ENCODE measurements around the gene PIGT. TPM values are rescaled to one million over a fixed set of nuclear protein-coding genes. Genes with fewer than 3 reads are reported as not detected.

PIGT gene
- total and polyA plus RNA-seq, 2 of the 13 experiments (the other 11 are each of a cell fraction or from before 2014, with no cell fraction given), result 65.9 to 74.1 TPM

DNA sequence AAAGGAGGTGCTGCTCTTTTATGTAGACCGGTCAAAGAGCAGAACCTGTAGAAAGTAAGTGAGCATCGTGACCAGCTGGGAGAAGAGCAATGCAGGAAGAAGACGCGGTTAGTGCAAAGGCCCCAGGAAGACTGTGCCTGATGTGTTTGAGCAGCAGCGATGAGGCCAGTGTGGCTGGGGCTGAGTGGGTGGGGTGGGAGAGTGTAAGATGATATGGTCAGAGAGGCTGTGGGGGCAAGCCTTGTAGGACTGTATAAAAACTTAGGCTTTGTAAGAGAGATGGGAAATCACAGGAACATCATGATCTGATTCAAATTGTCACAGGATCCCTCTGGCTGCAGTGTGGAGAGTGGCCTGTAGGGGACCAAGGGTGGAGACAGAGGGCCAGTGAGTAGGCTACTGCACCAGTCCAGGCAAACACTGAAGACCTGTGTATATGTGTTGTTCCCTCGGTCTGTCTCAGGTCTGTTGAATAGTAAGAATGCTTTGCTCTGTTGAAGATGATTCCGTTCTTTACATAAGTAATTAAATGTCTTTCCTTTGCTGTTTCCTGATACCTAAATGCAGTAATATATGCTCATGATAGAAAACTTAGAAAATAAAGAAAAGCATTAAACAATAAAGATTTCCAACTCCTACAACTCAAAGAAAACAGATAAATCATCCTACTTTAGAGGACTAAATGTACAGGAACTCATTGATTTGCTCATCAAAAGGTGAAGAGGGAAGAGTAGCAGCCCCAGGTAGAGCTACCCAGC is 30.0 kb downstream of the PIGT start (continued):
- TF ChIP-seq TEF (CRISPR knock-in tag; IDR thresholded peaks at IDR 0.05) (no peak), MATR3 (CRISPR knock-in tag; IDR thresholded peaks at IDR 0.05) (no peak), ATM (IDR thresholded peaks at IDR 0.05; ENCODE audit: borderline replicate concordance) (no peak), MAZ (IDR thresholded peaks at IDR 0.05; ENCODE audit: borderline replicate concordance, low read depth, low read length) (no peak), MAZ (CRISPR knock-in tag; IDR thresholded peaks at IDR 0.05; ENCODE audit: low read depth) (no peak), NR1H2 (CRISPR knock-in tag; IDR thresholded peaks at IDR 0.05; ENCODE audit: borderline replicate concordance, low read depth) (no peak), ZNF883 (CRISPR knock-in tag; IDR thresholded peaks at IDR 0.05; ENCODE audit: not compliant biosample characterization) (peak; percentile 39), ZNF451 (CRISPR knock-in tag; IDR thresholded peaks at IDR 0.05) (no peak), TFAP4 (IDR thresholded peaks at IDR 0.05; ENCODE audit: borderline replicate concordance, low read depth) (no peak), SSRP1 (CRISPR knock-in tag; IDR thresholded peaks at IDR 0.05) (no peak), SIX4 (CRISPR knock-in tag; IDR thresholded peaks at IDR 0.05) (0 out of 2 replicates have a peak, but pooled peaks have one; percentile 11), CBX5 (CRISPR knock-in tag; IDR thresholded peaks at IDR 0.05; ENCODE audit: borderline replicate concordance) (no peak), ZNF564 (CRISPR knock-in tag; IDR thresholded peaks at IDR 0.05) (no peak), ARNTL (CRISPR knock-in tag; IDR thresholded peaks at IDR 0.05) (no peak), ZNF142 (CRISPR knock-in tag; IDR thresholded peaks at IDR 0.05) (no peak), ZNF598 (CRISPR knock-in tag; IDR thresholded peaks at IDR 0.05; ENCODE audit: borderline replicate concordance) (peak; percentile 30; the same call in 1 of the 2 replicates), ZNF326 (CRISPR knock-in tag; IDR thresholded peaks at IDR 0.05; ENCODE audit: borderline replicate concordance) (no peak), ZNF383 (CRISPR knock-in tag; IDR thresholded peaks at IDR 0.05; ENCODE audit: borderline replicate concordance) (no peak), ZSCAN31 (CRISPR knock-in tag; IDR thresholded peaks at IDR 0.05; ENCODE audit: low read depth) (no peak), GPN1 (CRISPR knock-in tag; IDR thresholded peaks at IDR 0.05; ENCODE audit: borderline replicate concordance) (no peak)
- TF ChIP-seq, protein P1, sequence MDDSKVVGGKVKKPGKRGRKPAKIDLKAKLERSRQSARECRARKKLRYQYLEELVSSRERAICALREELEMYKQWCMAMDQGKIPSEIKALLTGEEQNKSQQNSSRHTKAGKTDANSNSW (CRISPR knock-in tag; IDR thresholded peaks at IDR 0.05; ENCODE audit: borderline replicate concordance), result no peak
- TF ChIP-seq, protein P2, sequence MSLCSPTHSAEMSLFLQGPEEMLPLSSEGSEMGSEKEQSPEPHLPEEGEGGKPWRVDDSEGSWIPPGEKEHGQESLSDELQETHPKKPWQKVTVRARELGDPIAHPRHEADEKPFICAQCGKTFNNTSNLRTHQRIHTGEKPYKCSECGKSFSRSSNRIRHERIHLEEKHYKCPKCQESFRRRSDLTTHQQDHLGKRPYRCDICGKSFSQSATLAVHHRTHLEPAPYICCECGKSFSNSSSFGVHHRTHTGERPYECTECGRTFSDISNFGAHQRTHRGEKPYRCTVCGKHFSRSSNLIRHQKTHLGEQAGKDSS (CRISPR knock-in tag; IDR thresholded peaks at IDR 0.05; ENCODE audit: borderline replicate concordance, low read depth), result no peak

All from HepG2 (cell line).